ENCODE results near the gene IRAK1. TPM values are rescaled to one million over a fixed set of nuclear protein-coding genes. Genes with fewer than 3 reads are reported as not detected.

Gene IRAK1
- total and polyA plus RNA-seq, 9 of the 15 experiments (the other 6 are each of a cell fraction or from before 2014, with no cell fraction given): 11.6 to 261 (median 91.6) TPM

DNA sequence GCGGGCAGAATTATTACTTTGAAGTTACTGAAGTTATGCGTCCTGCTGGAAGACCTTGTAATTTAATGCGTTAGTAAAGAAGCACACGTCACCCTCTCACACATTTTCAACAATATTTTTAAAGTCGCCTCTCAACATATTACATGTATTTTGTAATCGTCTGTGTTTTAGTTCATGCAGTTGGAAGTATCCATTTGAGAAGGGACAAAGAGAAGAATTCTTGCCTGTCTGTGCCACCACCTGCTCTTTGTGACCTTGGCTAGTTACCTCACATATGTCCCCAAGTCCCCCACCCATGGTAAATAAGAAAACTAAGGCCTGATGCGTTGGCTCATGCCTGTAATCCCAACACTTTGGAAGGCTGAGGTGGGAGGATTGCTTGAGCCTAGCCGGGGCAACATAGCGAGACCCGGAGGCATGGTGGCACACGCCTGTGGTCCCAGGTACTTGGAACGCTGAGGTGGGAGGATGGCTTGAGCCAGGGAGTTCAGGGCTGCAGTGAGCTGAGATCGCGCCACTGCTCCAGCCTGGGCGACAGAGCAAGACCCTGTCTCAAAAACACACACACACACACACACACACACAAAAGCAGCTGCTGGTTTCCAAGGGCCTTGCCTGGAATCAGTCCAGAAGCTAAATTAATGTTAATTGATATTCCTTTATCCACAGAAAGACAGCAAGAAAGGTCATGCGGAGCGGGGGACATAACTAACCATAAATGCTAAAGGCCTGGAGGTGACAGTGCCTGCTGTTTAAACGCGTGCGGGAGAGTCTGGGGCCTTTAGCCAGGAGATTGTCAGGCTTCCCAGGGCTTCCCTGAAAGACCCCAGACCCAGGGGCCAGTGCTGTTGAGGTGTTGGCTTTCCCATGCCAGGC is 46.3 kb downstream of the IRAK1 start (continued):
- no peak for TF ChIP-seq PRPF4 (IDR thresholded peaks at IDR 0.05; ENCODE audit: insufficient read depth, low read depth, low read length, poor library complexity, severe bottlenecking)
- no peak for TF ChIP-seq PCBP1 (IDR thresholded peaks at IDR 0.05; ENCODE audit: low read depth, low read length, poor library complexity, severe bottlenecking)
- TF ChIP-seq, protein P1, sequence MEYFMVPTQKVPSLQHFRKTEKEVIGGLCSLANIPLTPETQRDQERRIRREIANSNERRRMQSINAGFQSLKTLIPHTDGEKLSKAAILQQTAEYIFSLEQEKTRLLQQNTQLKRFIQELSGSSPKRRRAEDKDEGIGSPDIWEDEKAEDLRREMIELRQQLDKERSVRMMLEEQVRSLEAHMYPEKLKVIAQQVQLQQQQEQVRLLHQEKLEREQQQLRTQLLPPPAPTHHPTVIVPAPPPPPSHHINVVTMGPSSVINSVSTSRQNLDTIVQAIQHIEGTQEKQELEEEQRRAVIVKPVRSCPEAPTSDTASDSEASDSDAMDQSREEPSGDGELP (CRISPR knock-in tag; IDR thresholded peaks at IDR 0.05; ENCODE audit: borderline replicate concordance): peak; percentile 25; the same call in 1 of the 2 replicates
- no peak for TF ChIP-seq RFX1 (IDR thresholded peaks at IDR 0.05)
- TF ChIP-seq, protein P2, sequence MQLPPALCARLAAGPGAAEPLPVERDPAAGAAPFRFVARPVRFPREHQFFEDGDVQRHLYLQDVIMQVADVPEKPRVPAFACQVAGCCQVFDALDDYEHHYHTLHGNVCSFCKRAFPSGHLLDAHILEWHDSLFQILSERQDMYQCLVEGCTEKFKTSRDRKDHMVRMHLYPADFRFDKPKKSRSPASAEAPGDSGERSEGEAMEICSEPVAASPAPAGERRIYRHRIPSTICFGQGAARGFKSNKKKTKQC (CRISPR knock-in tag; IDR thresholded peaks at IDR 0.05): no peak
- TF ChIP-seq, protein P3, sequence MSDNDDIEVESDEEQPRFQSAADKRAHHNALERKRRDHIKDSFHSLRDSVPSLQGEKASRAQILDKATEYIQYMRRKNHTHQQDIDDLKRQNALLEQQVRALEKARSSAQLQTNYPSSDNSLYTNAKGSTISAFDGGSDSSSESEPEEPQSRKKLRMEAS (CRISPR knock-in tag; IDR thresholded peaks at IDR 0.05): peak; percentile 43
- no peak for TF ChIP-seq TAF7 (tag; IDR thresholded peaks at IDR 0.05)
- TF ChIP-seq KAT7 (CRISPR knock-in tag; IDR thresholded peaks at IDR 0.05; ENCODE audit: borderline replicate concordance): no peak
- no peak for TF ChIP-seq DMBX1 (CRISPR knock-in tag; IDR thresholded peaks at IDR 0.05; ENCODE audit: borderline replicate concordance)
- TF ChIP-seq BMI1 (IDR thresholded peaks at IDR 0.05; ENCODE audit: low read length): no peak
- TF ChIP-seq MCM7 (IDR thresholded peaks at IDR 0.05): no peak
- no peak for TF ChIP-seq PHF21A (IDR thresholded peaks at IDR 0.05; ENCODE audit: borderline replicate concordance, low read depth)
- 0 out of 2 replicates have a peak, but pooled peaks have one; percentile 22 for TF ChIP-seq NR2C1 (IDR thresholded peaks at IDR 0.05)
- no peak for TF ChIP-seq NR2C1 (tag; IDR thresholded peaks at IDR 0.05)
- no peak for TF ChIP-seq ZNF57 (CRISPR knock-in tag; IDR thresholded peaks at IDR 0.05)
- no peak for TF ChIP-seq IFI16 (CRISPR knock-in tag; IDR thresholded peaks at IDR 0.05)
- TF ChIP-seq ZNF785 (CRISPR knock-in tag; IDR thresholded peaks at IDR 0.05): no peak
- TF ChIP-seq ZNF507 (tag; conservative IDR thresholded peaks at IDR 0.05): no peak
- no peak for TF ChIP-seq CBFB (CRISPR knock-in tag; IDR thresholded peaks at IDR 0.05)
- TF ChIP-seq, protein P4, sequence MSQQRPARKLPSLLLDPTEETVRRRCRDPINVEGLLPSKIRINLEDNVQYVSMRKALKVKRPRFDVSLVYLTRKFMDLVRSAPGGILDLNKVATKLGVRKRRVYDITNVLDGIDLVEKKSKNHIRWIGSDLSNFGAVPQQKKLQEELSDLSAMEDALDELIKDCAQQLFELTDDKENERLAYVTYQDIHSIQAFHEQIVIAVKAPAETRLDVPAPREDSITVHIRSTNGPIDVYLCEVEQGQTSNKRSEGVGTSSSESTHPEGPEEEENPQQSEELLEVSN (IDR thresholded peaks at IDR 0.05; ENCODE audit: borderline replicate concordance in 1 of 2, extremely low read depth in 1 of 2, insufficient read depth in 1 of 2, insufficient read length in 1 of 2, low read depth in 1 of 2, low read length in 1 of 2, poor library complexity in 1 of 2, severe bottlenecking in 1 of 2): no peak
- no peak for TF ChIP-seq RBM34 (IDR thresholded peaks at IDR 0.05; ENCODE audit: borderline replicate concordance, insufficient read depth, low read length)
- TF ChIP-seq PTBP1 (IDR thresholded peaks at IDR 0.05; ENCODE audit: low read depth, low read length): no peak
- TF ChIP-seq, protein P5, sequence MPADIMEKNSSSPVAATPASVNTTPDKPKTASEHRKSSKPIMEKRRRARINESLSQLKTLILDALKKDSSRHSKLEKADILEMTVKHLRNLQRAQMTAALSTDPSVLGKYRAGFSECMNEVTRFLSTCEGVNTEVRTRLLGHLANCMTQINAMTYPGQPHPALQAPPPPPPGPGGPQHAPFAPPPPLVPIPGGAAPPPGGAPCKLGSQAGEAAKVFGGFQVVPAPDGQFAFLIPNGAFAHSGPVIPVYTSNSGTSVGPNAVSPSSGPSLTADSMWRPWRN (IDR thresholded peaks at IDR 0.05; ENCODE audit: low read depth): no peak
- TF ChIP-seq CBX8 (IDR thresholded peaks at IDR 0.05; ENCODE audit: borderline replicate concordance, extremely low read depth, low read depth, low read length, poor library complexity, severe bottlenecking): no peak
